Smooth muscle cell (in vitro differentiated cells): ENCODE measurements around the gene DOCK7. TPM values are rescaled to one million over a fixed set of nuclear protein-coding genes. Genes with fewer than 3 reads are reported as not detected.

ENCODE experiments used
- DNase-seq: peaks from one replicate; lab custom pipeline; 2025; ENCODE audit not compliant: unreplicated experiment; lab: John Stamatoyannopoulos, UW
- H2AFZ ChIP-seq: fragments of 200-600 bp; sonication (generic); 2 replicates; pipeline ENCODE4 v1.6.0; 2016; ENCODE audit warnings: antibody characterized with exemption, low read depth, mild to moderate bottlenecking
- H3F3A ChIP-seq: fragments of 200-600 bp; sonication (generic); 2 replicates; pipeline ENCODE4 v1.6.0; 2017; ENCODE audit warnings: antibody characterized with exemption, low read depth
- H3K27ac ChIP-seq: fragments of 200-600 bp; sonication (generic); 2 replicates; pipeline ENCODE4 v1.5.1; 2016; ENCODE audit warnings: low read depth, mild to moderate bottlenecking
- H3K27me3 ChIP-seq: fragments of 200-600 bp; sonication (generic); 2 replicates; pipeline ENCODE4 v1.6.1; 2016; ENCODE audit warnings: low read depth, mild to moderate bottlenecking
- H3K36me3 ChIP-seq: fragments of 200-600 bp; sonication (generic); 2 replicates; pipeline ENCODE4 v1.5.1; 2016; ENCODE audit warnings: low read depth
- H3K4me1 ChIP-seq: fragments of 200-600 bp; sonication (generic); 2 replicates; pipeline ENCODE4 v1.5.1; 2016; ENCODE audit warnings: low read depth
- H3K4me2 ChIP-seq: fragments of 200-600 bp; sonication (generic); 2 replicates; pipeline ENCODE4 v1.6.0; 2016; ENCODE audit warnings: mild to moderate bottlenecking
- H3K4me3 ChIP-seq: fragments of 200-600 bp; sonication (generic); 2 replicates; pipeline ENCODE4 v1.5.1; 2016; ENCODE audit warnings: mild to moderate bottlenecking
- H3K79me2 ChIP-seq: fragments of 200-600 bp; sonication (generic); 2 replicates; pipeline ENCODE4 v1.6.0; 2016; ENCODE audit warnings: low read depth, mild to moderate bottlenecking
- H3K9ac ChIP-seq: fragments of 200-600 bp; sonication (generic); 2 replicates; pipeline ENCODE4 v1.6.0; 2016; ENCODE audit warnings: low read depth
- H3K9me3 ChIP-seq: fragments of 200-600 bp; sonication (generic); replicated peaks from 2 replicates; pipeline ENCODE4 v1.5.1; 2016; ENCODE audit warnings: low read depth
- H4K20me1 ChIP-seq: fragments of 200-600 bp; sonication (generic); 2 replicates; pipeline ENCODE4 v1.6.0; 2016; ENCODE audit warnings: low read depth
- CTCF ChIP-seq: fragments of 200-600 bp; sonication (generic); IDR thresholded peaks from 2 replicates; pipeline ENCODE4 v1.5.1; 2017; ENCODE audit warnings: borderline replicate concordance, mild to moderate bottlenecking, antibody characterized with exemption; ENCODE audit not compliant: insufficient read depth, poor library complexity, severe bottlenecking
- WGBS: methylation state at CpG from one replicate; pipeline ENCODE4 v1.1.7; 2016; ENCODE audit warnings: low lambda C conversion rate; 5-methylcytosine and 5-hydroxymethylcytosine counted together
- polyA plus RNA-seq: library from polyadenylated mRNA; unstranded; fragments of >200 nt; fragmentation: Nextera tagmentation; extraction: Ambion mirVana; gene quantifications from 2 replicates; pipeline ENCODE4 v1.2.1, GENCODE V29; 2016
- total RNA-seq: library from RNA; depleted of rRNA; stranded (reverse); fragments of >200 nt; gene quantifications from 2 replicates; pipeline ENCODE4 v1.2.3, GENCODE V29; 2014

The DOCK7 gene
- total and polyA plus RNA-seq, 2 experiments from 2014 or later, result 19.6 to 81.3 TPM

- Histone ChIP-seq H3F3A (no peaks in the 10 kb centered on the region), H3K79me2 (no peaks in the 10 kb centered on the region), H2AFZ (no peak overlapping the region), H3K4me2 (no peak overlapping the region), H3K4me1 (peaks cover 13% of the 10 kb centered on the region), H3K4me3 (no peak overlapping the region), H3K9ac (no peak overlapping the region), H3K9me3 (no peaks in the 10 kb centered on the region), H3K27ac (no peak overlapping the region), H3K27me3 (no peaks in the 10 kb centered on the region), H4K20me1 (no peaks in the 10 kb centered on the region), H3K36me3 (peaks cover 4% of the 10 kb centered on the region)
- no peak for TF ChIP-seq CTCF
- WGBS, result 87% methylated on average over 2 of the region's 2 CpGs
- no peak for DNase-seq
Measured at GRCh38 chr1:62487956-62488355, 200.2 kb downstream of the DOCK7 start.

- no peak overlapping the region for H3K27ac ChIP-seq
- no peaks in the 10 kb centered on the region for H4K20me1 ChIP-seq
- peaks cover 4% of the 10 kb centered on the region for H3K36me3 ChIP-seq
- peaks cover 13% of the 10 kb centered on the region for H3K4me1 ChIP-seq
- no peaks in the 10 kb centered on the region for H3K27me3 ChIP-seq
- H3K9me3 ChIP-seq, result no peaks in the 10 kb centered on the region
- WGBS, result 85% methylated on average over 5 of the region's 5 CpGs
- H2AFZ ChIP-seq, result no peak overlapping the region
- no peaks in the 10 kb centered on the region for H3K79me2 ChIP-seq
- no peak overlapping the region for H3K9ac ChIP-seq
- H3K4me2 ChIP-seq, result no peak overlapping the region
- TF ChIP-seq CTCF, result no peak
- DNase-seq, result no peak
- H3K4me3 ChIP-seq, result no peak overlapping the region
- no peaks in the 10 kb centered on the region for H3F3A ChIP-seq
Measured at GRCh38 chr1:62484824-62485468, 203.2 kb downstream of the DOCK7 start.

- Histone ChIP-seq H3K4me3 (no peak overlapping the region), H3F3A (no peaks in the 10 kb centered on the region), H3K9ac (no peak overlapping the region), H3K27me3 (no peaks in the 10 kb centered on the region), H3K4me1 (no peaks in the 10 kb centered on the region), H2AFZ (no peak overlapping the region), H3K79me2 (no peaks in the 10 kb centered on the region), H3K36me3 (no peaks in the 10 kb centered on the region), H3K4me2 (no peak overlapping the region), H3K9me3 (no peaks in the 10 kb centered on the region), H4K20me1 (no peaks in the 10 kb centered on the region), H3K27ac (no peak overlapping the region)
- WGBS, result 71% methylated on average over 3 of the region's 3 CpGs
- TF ChIP-seq CTCF, result no peak
- no peak for DNase-seq
Measured at GRCh38 chr1:62481681-62482080, 206.5 kb downstream of the DOCK7 start.
